Measurements from ENCODE around the gene YBX3. TPM values are rescaled to one million over a fixed set of nuclear protein-coding genes. Genes with fewer than 3 reads are reported as not detected.

Gene YBX3
- total RNA-seq, 1 donor from 2014 or later, result 245 TPM

DNA sequence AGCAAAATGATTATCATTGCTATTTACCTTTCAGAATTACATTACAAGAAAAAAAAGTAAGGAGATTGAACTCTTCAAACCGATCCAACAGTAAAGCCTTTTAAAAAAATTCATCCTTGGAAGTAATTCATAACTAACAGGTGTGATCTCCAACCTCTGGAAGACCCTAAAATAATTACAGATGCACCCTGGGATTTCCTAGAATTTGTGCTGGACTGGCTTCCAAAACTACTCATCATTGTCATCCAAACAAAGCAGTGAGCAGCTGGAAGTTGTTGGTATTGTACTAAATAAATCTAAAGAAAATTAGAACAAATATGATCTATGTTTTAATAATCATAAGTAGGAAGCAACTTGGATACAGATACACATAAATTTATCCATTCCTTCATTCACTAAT lies 1.9 kb upstream of the YBX3 start:
- no peak overlapping the region for H3K4me3 ChIP-seq (ENCODE audit: low read depth, low read length)
- TF ChIP-seq, protein P1, sequence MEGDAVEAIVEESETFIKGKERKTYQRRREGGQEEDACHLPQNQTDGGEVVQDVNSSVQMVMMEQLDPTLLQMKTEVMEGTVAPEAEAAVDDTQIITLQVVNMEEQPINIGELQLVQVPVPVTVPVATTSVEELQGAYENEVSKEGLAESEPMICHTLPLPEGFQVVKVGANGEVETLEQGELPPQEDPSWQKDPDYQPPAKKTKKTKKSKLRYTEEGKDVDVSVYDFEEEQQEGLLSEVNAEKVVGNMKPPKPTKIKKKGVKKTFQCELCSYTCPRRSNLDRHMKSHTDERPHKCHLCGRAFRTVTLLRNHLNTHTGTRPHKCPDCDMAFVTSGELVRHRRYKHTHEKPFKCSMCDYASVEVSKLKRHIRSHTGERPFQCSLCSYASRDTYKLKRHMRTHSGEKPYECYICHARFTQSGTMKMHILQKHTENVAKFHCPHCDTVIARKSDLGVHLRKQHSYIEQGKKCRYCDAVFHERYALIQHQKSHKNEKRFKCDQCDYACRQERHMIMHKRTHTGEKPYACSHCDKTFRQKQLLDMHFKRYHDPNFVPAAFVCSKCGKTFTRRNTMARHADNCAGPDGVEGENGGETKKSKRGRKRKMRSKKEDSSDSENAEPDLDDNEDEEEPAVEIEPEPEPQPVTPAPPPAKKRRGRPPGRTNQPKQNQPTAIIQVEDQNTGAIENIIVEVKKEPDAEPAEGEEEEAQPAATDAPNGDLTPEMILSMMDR (conservative IDR thresholded peaks at IDR 0.05; ENCODE audit: low read depth, low read length), result no peak
- DNase-seq (ENCODE audit: low read depth), result no peak

DNA sequence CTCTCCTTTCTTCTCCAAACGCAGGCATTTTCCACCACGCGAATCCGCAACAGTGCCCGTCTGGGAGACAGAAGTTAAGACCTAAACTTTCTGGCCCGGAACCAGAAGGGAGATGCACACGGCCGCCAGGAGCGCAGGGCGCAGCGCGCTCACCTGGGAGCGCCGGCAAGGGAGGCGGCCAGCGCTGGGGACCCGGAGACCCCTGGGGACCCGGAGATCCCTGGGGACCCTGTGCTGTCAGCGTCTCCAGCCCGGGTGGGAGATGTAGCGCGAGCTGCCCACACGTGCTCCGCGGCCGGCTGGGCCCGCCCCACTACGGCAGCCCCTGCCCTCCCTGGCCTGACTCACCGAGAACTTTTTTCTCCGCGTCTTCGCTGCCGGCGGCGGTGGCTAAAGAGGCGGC lies 620 bp downstream of the YBX3 start:
- peak overlapping the region; percentile 92 for H3K4me3 ChIP-seq (ENCODE audit: low read depth, low read length)
- DNase-seq (ENCODE audit: low read depth), result no peak
- TF ChIP-seq, protein P1 (conservative IDR thresholded peaks at IDR 0.05; ENCODE audit: low read depth, low read length), result peak; percentile 24

DNA sequence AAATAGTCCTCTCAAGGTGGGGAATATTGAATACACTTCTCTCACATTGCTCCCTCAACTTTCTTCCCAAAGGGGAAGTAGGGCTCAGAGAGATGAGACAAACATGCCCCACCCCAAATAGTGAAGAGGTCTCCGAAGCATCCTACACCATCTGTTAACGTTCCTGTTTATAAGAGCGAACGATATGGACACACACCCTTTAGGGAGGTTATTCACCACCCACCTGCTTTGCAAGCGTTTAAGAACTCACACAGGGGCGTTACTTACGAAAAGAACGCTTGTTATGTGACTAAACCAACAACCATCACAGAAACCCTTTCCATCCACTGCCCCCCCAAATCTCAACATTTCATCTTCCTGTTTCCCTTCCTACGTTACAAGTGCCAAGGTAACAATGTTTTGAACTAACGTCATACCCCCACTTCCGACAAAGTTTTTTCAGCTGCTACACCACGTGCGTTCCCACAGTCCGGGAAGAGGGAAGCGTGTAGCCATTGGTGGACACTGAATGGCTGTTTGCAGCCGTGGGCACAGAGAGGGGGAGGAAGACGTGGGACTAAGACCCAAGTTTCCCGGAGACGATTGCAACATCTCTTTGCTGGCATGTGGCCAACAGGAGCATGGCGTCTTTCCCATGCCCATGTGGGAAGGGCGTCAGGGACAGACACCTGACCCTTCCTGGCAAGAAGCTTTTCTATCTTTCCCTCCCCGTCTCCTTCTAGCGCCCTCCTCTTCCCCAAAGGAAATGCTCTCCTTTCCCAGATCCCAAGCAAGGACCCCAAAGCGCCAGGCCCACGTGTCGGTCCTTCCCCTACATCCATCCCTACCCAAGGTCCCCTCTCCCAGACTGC lies 1.2 kb downstream of the YBX3 start:
- TF ChIP-seq, protein P1 (conservative IDR thresholded peaks at IDR 0.05; ENCODE audit: low read depth, low read length), result no peak
- DNase-seq (ENCODE audit: low read depth), result peak; percentile 95
- peak overlapping the region; percentile 92 for H3K4me3 ChIP-seq (ENCODE audit: low read depth, low read length)

DNA sequence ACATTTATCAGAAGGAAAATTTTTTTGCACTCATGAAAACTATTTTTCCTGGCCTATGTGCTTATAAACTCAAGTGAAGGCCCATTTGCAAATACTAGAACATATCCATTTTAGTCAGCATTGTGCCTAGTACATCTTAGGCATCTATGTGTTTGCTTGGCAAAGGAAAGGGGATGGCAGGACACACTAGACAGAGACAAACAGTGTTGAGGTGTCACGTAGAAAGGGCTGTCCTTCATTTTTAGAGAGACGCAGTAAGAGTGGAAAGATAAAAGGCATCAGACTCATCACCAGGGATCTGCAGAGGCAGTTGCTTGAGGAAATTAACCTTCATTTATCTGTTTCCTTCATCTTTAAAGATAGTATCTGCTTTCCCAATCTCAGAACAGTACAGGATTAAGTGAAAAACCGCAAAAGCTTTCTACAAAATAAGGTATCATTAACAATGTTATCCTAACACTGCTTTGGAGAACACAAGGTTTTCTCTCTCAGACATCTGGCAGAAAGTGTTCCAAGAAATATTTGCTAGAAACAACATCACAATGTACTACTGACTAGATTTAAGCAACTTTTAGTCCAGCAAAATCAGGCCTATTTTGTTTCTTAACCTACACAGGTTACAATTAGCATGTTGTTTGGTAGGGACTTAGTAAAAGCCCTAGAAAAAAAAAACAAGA lies 2.0 kb downstream of the YBX3 start:
- TF ChIP-seq, protein P1 (conservative IDR thresholded peaks at IDR 0.05; ENCODE audit: low read depth, low read length), result no peak
- H3K4me3 ChIP-seq (ENCODE audit: low read depth, low read length), result peak overlapping the region; percentile 92
- DNase-seq (ENCODE audit: low read depth), result no peak

DNA sequence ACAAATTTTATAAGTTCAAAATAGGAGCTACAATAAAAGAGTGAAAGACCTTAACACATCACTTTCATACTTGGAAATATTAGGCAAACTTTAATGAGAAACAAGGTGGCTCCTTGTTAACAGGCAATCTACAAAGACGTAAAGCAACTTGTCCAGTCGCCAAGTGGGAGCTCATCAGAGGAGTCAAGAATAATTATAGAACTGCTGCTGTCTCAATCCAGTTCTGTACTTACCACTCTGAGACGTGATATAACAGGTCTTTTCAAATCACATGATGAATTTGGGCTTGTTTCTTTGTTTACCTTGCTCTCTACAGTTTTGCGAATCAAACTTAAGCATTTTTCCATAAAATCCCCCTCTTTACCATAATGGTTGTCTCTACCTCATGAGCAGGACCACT lies 3.6 kb downstream of the YBX3 start:
- H3K4me3 ChIP-seq (ENCODE audit: low read depth, low read length), result peak overlapping the region; percentile 92
- no peak for DNase-seq (ENCODE audit: low read depth)
- TF ChIP-seq, protein P1 (conservative IDR thresholded peaks at IDR 0.05; ENCODE audit: low read depth, low read length), result no peak

DNA sequence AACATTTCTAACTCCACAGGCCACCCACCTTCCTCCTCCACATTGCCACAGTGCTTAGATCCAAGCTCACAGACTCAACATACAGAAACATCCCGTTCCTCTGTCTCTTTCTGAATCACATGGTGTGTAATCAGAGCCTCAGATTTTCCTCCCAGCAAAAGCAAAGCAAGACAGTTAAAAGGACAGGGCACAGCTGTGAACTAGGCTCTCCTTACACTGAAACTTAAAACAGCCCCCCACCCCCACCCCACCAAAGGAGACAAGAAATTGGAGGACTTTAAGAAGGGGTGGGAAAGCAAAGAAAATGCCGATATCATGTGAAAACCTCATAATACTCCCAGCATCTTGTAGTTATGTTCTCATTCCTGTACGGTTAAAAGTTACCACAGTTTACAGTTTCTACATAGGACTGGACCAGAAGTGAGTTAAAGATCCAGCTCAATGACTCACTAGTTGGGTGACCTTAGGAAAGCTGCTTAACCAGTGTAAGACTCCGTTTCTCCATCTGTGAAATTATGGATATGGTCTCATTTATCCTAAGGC lies 4.8 kb downstream of the YBX3 start:
- TF ChIP-seq, protein P1 (conservative IDR thresholded peaks at IDR 0.05; ENCODE audit: low read depth, low read length), result no peak
- no peak for DNase-seq (ENCODE audit: low read depth)
- H3K4me3 ChIP-seq (ENCODE audit: low read depth, low read length), result peak overlapping the region; percentile 39

Data from epithelial cell of proximal tubule (primary cell).